Measurements from ENCODE around the gene HMGCR. TPM values are rescaled to one million over a fixed set of nuclear protein-coding genes. Genes with fewer than 3 reads are reported as not detected.

Gene HMGCR
- total RNA-seq, 1 donor from 2014 or later = 321 TPM

DNA sequence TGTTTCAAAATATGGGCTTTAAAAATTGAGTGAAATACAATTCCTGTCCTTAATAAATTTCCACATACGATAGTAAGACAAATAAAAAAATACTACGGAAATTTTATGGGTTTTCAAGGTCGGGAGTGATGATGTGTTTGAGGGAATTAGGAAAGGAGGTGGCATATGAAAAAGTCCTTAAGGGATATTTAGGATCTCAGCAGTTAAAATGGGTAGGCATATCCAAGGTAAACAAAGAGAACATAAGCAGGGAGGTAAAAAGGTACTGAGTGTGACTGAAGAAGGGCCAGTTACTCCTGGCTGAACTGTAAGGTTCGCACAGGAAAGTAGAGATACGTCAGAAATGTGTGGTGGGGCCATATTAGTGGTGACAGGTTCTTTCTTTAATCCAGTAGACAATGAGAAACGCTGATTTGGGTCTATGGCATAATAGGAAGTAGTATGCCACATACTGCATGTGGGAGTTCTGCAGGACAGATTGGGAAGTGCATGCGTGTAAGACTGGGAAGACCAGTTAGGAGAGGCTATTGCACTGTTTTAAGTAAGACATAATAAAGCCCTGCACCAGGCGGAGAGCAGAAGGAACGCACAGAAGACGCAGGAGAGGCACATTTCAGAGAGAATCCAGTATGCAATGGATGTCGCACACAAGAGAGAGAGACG lies 937 bp upstream of the HMGCR start:
- no peaks in the 10 kb centered on the region for H3K27me3 Mint-ChIP-seq (ENCODE audit: low read depth)
- no peaks in the 10 kb centered on the region for H3K9me3 Mint-ChIP-seq

DNA sequence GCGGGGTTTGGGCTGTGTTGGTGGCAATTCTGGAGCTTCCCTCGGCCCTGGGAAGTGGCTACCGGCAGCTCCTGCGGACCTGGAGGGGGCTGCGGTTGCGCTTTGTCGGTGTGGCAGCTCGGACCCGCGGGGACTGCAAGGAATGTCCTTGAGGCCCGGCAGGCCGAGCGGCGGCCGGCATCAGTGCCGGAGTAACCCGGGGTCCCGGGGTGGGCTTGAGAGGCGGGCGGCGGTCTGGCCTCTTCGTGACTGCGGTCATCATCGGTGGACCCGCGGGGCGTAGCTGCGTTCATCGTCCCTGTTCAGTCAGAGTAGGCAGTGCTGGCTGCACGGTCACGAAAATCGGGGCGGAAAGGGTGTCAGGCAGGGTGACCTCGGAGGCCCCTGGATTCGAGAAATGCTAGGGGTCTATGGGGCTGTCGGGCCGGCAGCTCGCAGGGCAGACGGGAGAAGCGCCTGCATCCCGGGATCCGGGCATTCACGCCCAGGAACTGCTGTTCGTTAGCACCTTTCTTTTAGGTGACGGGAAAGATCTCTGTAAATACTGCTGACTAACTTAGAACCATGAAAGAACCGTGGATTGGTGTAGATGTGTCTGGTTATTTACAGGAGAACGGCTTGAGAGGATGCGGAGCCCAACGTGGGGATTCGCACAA lies 474 bp downstream of the HMGCR start:
- Mint-ChIP-seq H3K27me3 (ENCODE audit: low read depth) (no peaks in the 10 kb centered on the region), H3K4me1 (peaks cover 34% of the 10 kb centered on the region), H3K9me3 (no peaks in the 10 kb centered on the region), H3K4me3 (no peak overlapping the region), H3K36me3 (ENCODE audit: low read depth) (peaks cover 5% of the 10 kb centered on the region), H3K27ac (ENCODE audit: unreplicated experiment) (no peak overlapping the region)
- TF ChIP-seq, protein P1, sequence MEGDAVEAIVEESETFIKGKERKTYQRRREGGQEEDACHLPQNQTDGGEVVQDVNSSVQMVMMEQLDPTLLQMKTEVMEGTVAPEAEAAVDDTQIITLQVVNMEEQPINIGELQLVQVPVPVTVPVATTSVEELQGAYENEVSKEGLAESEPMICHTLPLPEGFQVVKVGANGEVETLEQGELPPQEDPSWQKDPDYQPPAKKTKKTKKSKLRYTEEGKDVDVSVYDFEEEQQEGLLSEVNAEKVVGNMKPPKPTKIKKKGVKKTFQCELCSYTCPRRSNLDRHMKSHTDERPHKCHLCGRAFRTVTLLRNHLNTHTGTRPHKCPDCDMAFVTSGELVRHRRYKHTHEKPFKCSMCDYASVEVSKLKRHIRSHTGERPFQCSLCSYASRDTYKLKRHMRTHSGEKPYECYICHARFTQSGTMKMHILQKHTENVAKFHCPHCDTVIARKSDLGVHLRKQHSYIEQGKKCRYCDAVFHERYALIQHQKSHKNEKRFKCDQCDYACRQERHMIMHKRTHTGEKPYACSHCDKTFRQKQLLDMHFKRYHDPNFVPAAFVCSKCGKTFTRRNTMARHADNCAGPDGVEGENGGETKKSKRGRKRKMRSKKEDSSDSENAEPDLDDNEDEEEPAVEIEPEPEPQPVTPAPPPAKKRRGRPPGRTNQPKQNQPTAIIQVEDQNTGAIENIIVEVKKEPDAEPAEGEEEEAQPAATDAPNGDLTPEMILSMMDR (conservative IDR thresholded peaks at IDR 0.05) = no peak
- peak; percentile 8 for DNase-seq (ENCODE audit: low read depth, low spot score)

More for the DNA sequence above, 937 bp upstream of the HMGCR start:
- Mint-ChIP-seq H3K4me1 (peaks cover 31% of the 10 kb centered on the region), H3K36me3 (ENCODE audit: low read depth) (peaks cover 5% of the 10 kb centered on the region), H3K4me3 (no peak overlapping the region), H3K27ac (ENCODE audit: unreplicated experiment) (no peak overlapping the region)
- TF ChIP-seq, protein P1 (conservative IDR thresholded peaks at IDR 0.05) = peak; percentile 58
- DNase-seq (ENCODE audit: low read depth, low spot score) = no peak

DNA sequence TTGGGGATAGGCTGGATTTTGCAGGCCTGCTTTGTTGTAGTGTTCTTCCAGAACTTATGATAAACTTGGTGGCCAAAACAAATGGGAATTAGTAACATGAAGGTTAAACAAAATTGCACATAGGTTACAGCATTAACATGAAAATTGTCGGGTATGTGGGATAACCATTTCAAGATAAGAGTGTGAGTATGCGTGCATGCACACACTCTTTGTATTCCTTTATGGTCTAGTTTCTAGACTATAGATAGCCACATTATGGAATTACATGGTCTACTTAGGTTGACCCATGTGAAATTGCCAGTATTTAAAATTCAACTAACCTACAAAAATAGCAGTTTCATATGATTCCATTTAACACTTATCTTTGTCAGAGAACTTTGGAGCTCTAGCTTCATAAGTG lies 1.4 kb downstream of the HMGCR start:
- Mint-ChIP-seq H3K27ac (ENCODE audit: unreplicated experiment) (no peak overlapping the region), H3K4me1 (peaks cover 39% of the 10 kb centered on the region), H3K4me3 (no peak overlapping the region), H3K36me3 (ENCODE audit: low read depth) (peaks cover 5% of the 10 kb centered on the region), H3K27me3 (ENCODE audit: low read depth) (no peaks in the 10 kb centered on the region), H3K9me3 (no peaks in the 10 kb centered on the region)
- TF ChIP-seq, protein P1 (conservative IDR thresholded peaks at IDR 0.05) = no peak
- no peak for DNase-seq (ENCODE audit: low read depth, low spot score)

- Mint-ChIP-seq H3K4me1 (peaks cover 39% of the 10 kb centered on the region), H3K27me3 (ENCODE audit: low read depth) (no peaks in the 10 kb centered on the region), H3K27ac (ENCODE audit: unreplicated experiment) (peak overlapping the region; percentile 28), H3K9me3 (no peaks in the 10 kb centered on the region), H3K4me3 (peak overlapping the region; percentile 75), H3K36me3 (ENCODE audit: low read depth) (peaks cover 10% of the 10 kb centered on the region)
- TF ChIP-seq, protein P1 (conservative IDR thresholded peaks at IDR 0.05) = no peak
- no peak for DNase-seq (ENCODE audit: low read depth, low spot score)
Observed at GRCh38 chr5:75340714-75341478, 3.9 kb downstream of the HMGCR start.

- TF ChIP-seq, protein P1 (conservative IDR thresholded peaks at IDR 0.05) = no peak
- H3K4me3 Mint-ChIP-seq = peak overlapping the region; percentile 75
- no peak for DNase-seq (ENCODE audit: low read depth, low spot score)
- no peak overlapping the region for H3K27ac Mint-ChIP-seq (ENCODE audit: unreplicated experiment)
- peaks cover 39% of the 10 kb centered on the region for H3K4me1 Mint-ChIP-seq
- peaks cover 14% of the 10 kb centered on the region for H3K36me3 Mint-ChIP-seq (ENCODE audit: low read depth)
- H3K27me3 Mint-ChIP-seq (ENCODE audit: low read depth) = no peaks in the 10 kb centered on the region
- no peaks in the 10 kb centered on the region for H3K9me3 Mint-ChIP-seq
Observed at GRCh38 chr5:75341934-75342333, 4.9 kb downstream of the HMGCR start.
